A549 (cell line): ENCODE results near the gene PPP2R5C. TPM values are rescaled to one million over a fixed set of nuclear protein-coding genes. Genes with fewer than 3 reads are reported as not detected.
"Not testable (repeated sequence)": the region's sequence is repeated elsewhere in the genome, so short reads cannot be mapped to it uniquely, and the experiment has no call there.

ENCODE experiments used
- ATAC-seq, 2 experiments: fragments of 200-7000 bp in 1 of 2; fragments of >200 bp in 1 of 2; cut with Nextera tagmentation in 1 of 2; cut with Tn5 transposase in 1 of 2; 3 replicates each; pipeline versions ENCODE4 v1.8.0 to v1.9.1; 2018 to 2020; ENCODE audit warnings: mild to moderate bottlenecking in 1 of 2, moderate library complexity in 1 of 2
- CTCF ChIA-PET: fragments of 300-600 bp; sonication (Branson Sonifier 250); formaldehyde crosslinking; extraction: SDS; loops from one replicate; lab custom pipeline; 2021; ENCODE audit warnings: antibody characterized with exemption, inconsistent platforms; lab: Yijun Ruan, JAX
- POLR2A ChIA-PET: fragments of 350-600 bp; formaldehyde crosslinking; extraction: SDS; loops from one replicate; lab custom pipeline; 2021; ENCODE audit warnings: antibody characterized with exemption, inconsistent platforms; lab: Yijun Ruan, JAX
- DNase-seq, 2 experiments: peaks; one replicate each; pipeline versions ENCODE4 v3.0.0 to v3.0.0-alpha.2; 2011 to 2016; ENCODE audit warnings: low read depth in 1 of 2, low spot score in 1 of 2
- FAIRE-seq: peaks from 2 replicates; lab custom pipeline; 2011; peaks lifted over from hg19 to GRCh38; lab: Jason Lieb, UNC
- H3K27ac ChIP-seq, 2 experiments: fragments of >200 bp; sonication (Bioruptor Twin); formaldehyde crosslinking; 3 replicates each; pipeline ENCODE4 v1.5.1; 2016 to 2017
- H3K4me1 ChIP-seq: fragments of >200 bp; sonication (Bioruptor Twin); formaldehyde crosslinking; 3 replicates; pipeline ENCODE4 v1.6.1; 2016
- H3K4me2 ChIP-seq: fragments of >200 bp; sonication (Bioruptor Twin); formaldehyde crosslinking; 3 replicates; pipeline ENCODE4 v1.6.1; 2016
- H3K4me3 ChIP-seq: fragments of >200 bp; sonication (Bioruptor Twin); formaldehyde crosslinking; 3 replicates; pipeline ENCODE4 v1.5.1; 2016
- H3K9me3 ChIP-seq: fragments of >200 bp; sonication (Bioruptor Twin); formaldehyde crosslinking; 3 replicates; pipeline ENCODE4 v1.6.1; 2016
- CBX8 ChIP-seq: fragments of 200-600 bp; sonication (generic); IDR thresholded peaks from 2 replicates; pipeline ENCODE4 v1.6.1; 2016
- CEBPB ChIP-seq, 2 experiments: fragments of >200 bp in 1 of 2; sonication (Bioruptor Twin) in 1 of 2; formaldehyde crosslinking in 1 of 2; IDR thresholded peaks; 2 replicates each; pipeline ENCODE4 v1.6.1; 2012 to 2016
- EHMT2 ChIP-seq: fragments of 200-600 bp; sonication (generic); IDR thresholded peaks from 2 replicates; pipeline ENCODE4 v1.6.1; 2016; ENCODE audit warnings: antibody characterized with exemption, low read depth, mild to moderate bottlenecking, moderate library complexity
- EP300 ChIP-seq, 2 experiments: fragments of >200 bp; sonication (Bioruptor Twin); formaldehyde crosslinking; IDR thresholded peaks; 2 replicates in 1 of 2; 3 replicates in 1 of 2; pipeline ENCODE4 v1.6.1; 2016 to 2017
- FOSL2 ChIP-seq, 2 experiments: fragments of 450-650 bp in 1 of 2; fragments of >200 bp in 1 of 2; sonication (Bioruptor Twin) in 1 of 2; formaldehyde crosslinking; IDR thresholded peaks; 2 replicates each; pipeline versions ENCODE4 v1.5.0 to v1.6.1; 2016 to 2020; ENCODE audit warnings: mild to moderate bottlenecking in 1 of 2, moderate library complexity in 1 of 2
- HDAC2 ChIP-seq: fragments of 200-600 bp; sonication (generic); IDR thresholded peaks from 2 replicates; pipeline ENCODE4 v1.6.1; 2016
- HOXB13 ChIP-seq: fragments of 250-450 bp; sonication (Bioruptor Pico); IDR thresholded peaks from 2 replicates; pipeline ENCODE4 v1.5.0; 2020; ENCODE audit warnings: low read depth, mild to moderate bottlenecking, moderate library complexity
- JUNB ChIP-seq: fragments of >200 bp; sonication (Bioruptor Twin); formaldehyde crosslinking; IDR thresholded peaks from 2 replicates; pipeline ENCODE4 v1.6.1; 2016
- KDM1A ChIP-seq: fragments of 200-600 bp; sonication (generic); IDR thresholded peaks from 2 replicates; pipeline ENCODE4 v1.6.1; 2016; ENCODE audit warnings: low read depth, mild to moderate bottlenecking
- KDM5A ChIP-seq: fragments of 200-600 bp; sonication (generic); IDR thresholded peaks from 2 replicates; pipeline ENCODE4 v1.6.1; 2016; ENCODE audit warnings: antibody characterized with exemption, mild to moderate bottlenecking
- MAFK ChIP-seq: fragments of 450-650 bp; IDR thresholded peaks from 2 replicates; pipeline ENCODE4 v1.6.1; 2014; ENCODE audit not compliant: partially characterized antibody
- MYC ChIP-seq: IDR thresholded peaks from 2 replicates; pipeline ENCODE4 v1.6.1; 2012; ENCODE audit warnings: mild to moderate bottlenecking, inconsistent platforms, low read length, improper control_type of control experiment, borderline replicate concordance
- NR3C1 ChIP-seq: fragments of >200 bp; sonication (Bioruptor Twin); formaldehyde crosslinking; IDR thresholded peaks from 3 replicates; pipeline ENCODE4 v1.6.1; 2017
- PHF8 ChIP-seq: fragments of 200-600 bp; sonication (generic); IDR thresholded peaks from 2 replicates; pipeline ENCODE4 v1.6.1; 2016; ENCODE audit warnings: low read depth, mild to moderate bottlenecking, antibody characterized with exemption, moderate library complexity, borderline replicate concordance
- RAD21 ChIP-seq, 2 experiments: fragments of >200 bp in 1 of 2; sonication (Bioruptor Twin) in 1 of 2; formaldehyde crosslinking in 1 of 2; IDR thresholded peaks in 1 of 2; conservative IDR thresholded peaks in 1 of 2; 2 replicates in 1 of 2; 3 replicates in 1 of 2; pipeline ENCODE4 v1.6.1; 2012 to 2018; ENCODE audit warnings: inconsistent platforms in 1 of 2
- RCOR1 ChIP-seq: fragments of 150-350 bp; IDR thresholded peaks from 2 replicates; pipeline ENCODE4 v1.6.1; 2014; ENCODE audit warnings: antibody characterized with exemption, low read length, low read depth
- SMC3 ChIP-seq: fragments of >200 bp; sonication (Bioruptor Twin); formaldehyde crosslinking; IDR thresholded peaks from 3 replicates; pipeline ENCODE4 v1.6.1; 2018; ENCODE audit warnings: inconsistent platforms
- WGBS: methylation state at CpG from one replicate; pipeline ENCODE4 v1.1.6; 2017; ENCODE audit errors: missing lambda C conversion rate; 5-methylcytosine and 5-hydroxymethylcytosine counted together
- polyA plus RNA-seq, 4 experiments: library from polyadenylated mRNA; depleted of rRNA in 3 of 4; stranded (reverse); fragments of >200 nt; fragmentation: RNase III in 1 of 4; extraction: RNeasy Plus Mini Kit Qiagen cat#74134 plus additional on column Dnase treatment in 1 of 4; gene quantifications; 2 replicates in 3 of 4; 3 replicates in 1 of 4; pipeline ENCODE4 v1.2.3, GENCODE V29; 2011 to 2017
- TF ChIP-seq, protein P1 (sequence below): fragments of >200 bp; sonication (Bioruptor Twin); formaldehyde crosslinking; IDR thresholded peaks from 2 replicates; pipeline ENCODE4 v1.6.1; 2016
- TF ChIP-seq, protein P2 (sequence below): fragments of >200 bp; sonication (Bioruptor Twin); formaldehyde crosslinking; IDR thresholded peaks from 3 replicates; pipeline ENCODE4 v1.5.1; 2016
- TF ChIP-seq, protein P3 (sequence below): fragments of 200-600 bp; sonication (generic); IDR thresholded peaks from 2 replicates; pipeline ENCODE4 v1.6.1; 2016; ENCODE audit warnings: antibody characterized with exemption, mild to moderate bottlenecking, moderate library complexity
- TF ChIP-seq, protein P4 (sequence below): fragments of >200 bp; sonication (Bioruptor Twin); formaldehyde crosslinking; IDR thresholded peaks from 3 replicates; pipeline ENCODE4 v1.6.1; 2016
- TF ChIP-seq, protein P5 (sequence below): IDR thresholded peaks from 2 replicates; pipeline ENCODE4 v1.6.1; 2012

PPP2R5C gene
- polyA plus RNA-seq, 2 of the 4 experiments (the other 2 are of a cell fraction) = 74.8 to 150 TPM

DNA sequence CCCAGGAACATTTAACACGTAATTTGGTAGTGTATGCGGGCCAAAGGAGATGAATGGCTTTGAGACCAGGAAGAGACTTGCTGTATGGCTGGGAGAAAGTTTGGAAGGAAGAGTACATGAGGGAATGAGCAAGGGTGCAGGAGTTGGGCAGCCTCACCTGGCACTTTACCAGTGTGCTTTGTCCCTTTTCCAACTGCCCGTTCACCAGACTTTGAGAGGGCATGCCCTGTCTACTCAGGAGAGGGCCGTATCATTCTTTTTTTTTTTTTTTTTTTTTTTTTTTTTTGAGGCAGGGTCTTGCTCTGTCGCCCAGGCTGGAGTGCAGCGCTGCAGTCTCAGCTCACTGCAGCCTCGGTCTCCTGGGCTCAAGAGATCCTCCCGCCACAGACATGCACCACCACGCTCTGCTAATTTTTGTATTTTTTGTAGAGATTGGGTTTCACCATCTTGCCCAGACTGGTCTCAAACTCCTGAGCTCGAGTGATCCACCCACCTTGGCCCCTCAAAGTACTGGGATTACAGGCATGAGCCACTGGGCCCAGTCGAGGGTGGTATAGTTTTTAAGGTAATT is 209.4 kb downstream of the PPP2R5C start:
- ATAC-seq (no peak), DNase-seq (no peak), FAIRE-seq (no peak)
- Histone ChIP-seq H3K4me3 (no peak overlapping the region), H3K4me1 (peaks cover 75% of the 10 kb centered on the region), H3K4me2 (peak overlapping the region; percentile 79), H3K9me3 (no peaks in the 10 kb centered on the region), H3K27ac (peak overlapping the region; percentile 77 to 87)
- TF ChIP-seq, protein P1, sequence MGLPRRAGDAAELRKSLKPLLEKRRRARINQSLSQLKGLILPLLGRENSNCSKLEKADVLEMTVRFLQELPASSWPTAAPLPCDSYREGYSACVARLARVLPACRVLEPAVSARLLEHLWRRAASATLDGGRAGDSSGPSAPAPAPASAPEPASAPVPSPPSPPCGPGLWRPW = no peak
- TF ChIP-seq, protein P2, sequence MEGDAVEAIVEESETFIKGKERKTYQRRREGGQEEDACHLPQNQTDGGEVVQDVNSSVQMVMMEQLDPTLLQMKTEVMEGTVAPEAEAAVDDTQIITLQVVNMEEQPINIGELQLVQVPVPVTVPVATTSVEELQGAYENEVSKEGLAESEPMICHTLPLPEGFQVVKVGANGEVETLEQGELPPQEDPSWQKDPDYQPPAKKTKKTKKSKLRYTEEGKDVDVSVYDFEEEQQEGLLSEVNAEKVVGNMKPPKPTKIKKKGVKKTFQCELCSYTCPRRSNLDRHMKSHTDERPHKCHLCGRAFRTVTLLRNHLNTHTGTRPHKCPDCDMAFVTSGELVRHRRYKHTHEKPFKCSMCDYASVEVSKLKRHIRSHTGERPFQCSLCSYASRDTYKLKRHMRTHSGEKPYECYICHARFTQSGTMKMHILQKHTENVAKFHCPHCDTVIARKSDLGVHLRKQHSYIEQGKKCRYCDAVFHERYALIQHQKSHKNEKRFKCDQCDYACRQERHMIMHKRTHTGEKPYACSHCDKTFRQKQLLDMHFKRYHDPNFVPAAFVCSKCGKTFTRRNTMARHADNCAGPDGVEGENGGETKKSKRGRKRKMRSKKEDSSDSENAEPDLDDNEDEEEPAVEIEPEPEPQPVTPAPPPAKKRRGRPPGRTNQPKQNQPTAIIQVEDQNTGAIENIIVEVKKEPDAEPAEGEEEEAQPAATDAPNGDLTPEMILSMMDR = no peak
- no peak for TF ChIP-seq PHF8
- no peak for TF ChIP-seq MAFK
- no peak for TF ChIP-seq NR3C1
- TF ChIP-seq, protein P3, sequence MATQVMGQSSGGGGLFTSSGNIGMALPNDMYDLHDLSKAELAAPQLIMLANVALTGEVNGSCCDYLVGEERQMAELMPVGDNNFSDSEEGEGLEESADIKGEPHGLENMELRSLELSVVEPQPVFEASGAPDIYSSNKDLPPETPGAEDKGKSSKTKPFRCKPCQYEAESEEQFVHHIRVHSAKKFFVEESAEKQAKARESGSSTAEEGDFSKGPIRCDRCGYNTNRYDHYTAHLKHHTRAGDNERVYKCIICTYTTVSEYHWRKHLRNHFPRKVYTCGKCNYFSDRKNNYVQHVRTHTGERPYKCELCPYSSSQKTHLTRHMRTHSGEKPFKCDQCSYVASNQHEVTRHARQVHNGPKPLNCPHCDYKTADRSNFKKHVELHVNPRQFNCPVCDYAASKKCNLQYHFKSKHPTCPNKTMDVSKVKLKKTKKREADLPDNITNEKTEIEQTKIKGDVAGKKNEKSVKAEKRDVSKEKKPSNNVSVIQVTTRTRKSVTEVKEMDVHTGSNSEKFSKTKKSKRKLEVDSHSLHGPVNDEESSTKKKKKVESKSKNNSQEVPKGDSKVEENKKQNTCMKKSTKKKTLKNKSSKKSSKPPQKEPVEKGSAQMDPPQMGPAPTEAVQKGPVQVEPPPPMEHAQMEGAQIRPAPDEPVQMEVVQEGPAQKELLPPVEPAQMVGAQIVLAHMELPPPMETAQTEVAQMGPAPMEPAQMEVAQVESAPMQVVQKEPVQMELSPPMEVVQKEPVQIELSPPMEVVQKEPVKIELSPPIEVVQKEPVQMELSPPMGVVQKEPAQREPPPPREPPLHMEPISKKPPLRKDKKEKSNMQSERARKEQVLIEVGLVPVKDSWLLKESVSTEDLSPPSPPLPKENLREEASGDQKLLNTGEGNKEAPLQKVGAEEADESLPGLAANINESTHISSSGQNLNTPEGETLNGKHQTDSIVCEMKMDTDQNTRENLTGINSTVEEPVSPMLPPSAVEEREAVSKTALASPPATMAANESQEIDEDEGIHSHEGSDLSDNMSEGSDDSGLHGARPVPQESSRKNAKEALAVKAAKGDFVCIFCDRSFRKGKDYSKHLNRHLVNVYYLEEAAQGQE = no peak
- no peak for TF ChIP-seq EHMT2
- TF ChIP-seq RCOR1 = no peak
- POLR2A ChIA-PET = no interaction called here
- WGBS = 79% methylated on average over 11 of the region's 11 CpGs
- CTCF ChIA-PET = interaction anchor here (6.2 kb wide), 1 partner anchor 10 kb away, joined by 37 read pairs; no protein-coding TSS in a partner anchor

DNA sequence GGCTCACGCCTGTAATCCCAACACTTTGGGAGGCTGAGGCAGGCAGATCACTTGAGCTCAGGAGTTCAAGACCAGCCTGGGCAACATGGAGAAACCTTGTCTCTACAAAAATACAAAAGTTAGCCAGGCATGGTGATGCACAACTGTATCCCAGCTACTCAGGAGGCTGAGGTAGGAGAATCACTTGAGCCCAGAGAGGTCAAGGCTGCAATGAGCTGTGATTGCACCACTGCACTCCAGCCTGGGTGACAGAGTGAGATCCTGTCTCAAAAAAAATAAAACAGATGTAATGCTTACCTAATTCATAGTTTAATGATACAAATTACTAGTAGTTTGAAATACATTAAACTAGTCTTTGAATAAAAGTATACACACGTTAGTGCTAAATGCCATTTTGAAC is 209.9 kb downstream of the PPP2R5C start:
- Histone ChIP-seq H3K4me3 (0 out of 3 replicates have a peak overlapping the region, but pooled peaks have one; percentile 23), H3K4me1 (peaks cover 76% of the 10 kb centered on the region), H3K4me2 (peak overlapping the region; percentile 79), H3K27ac (peak overlapping the region; percentile 77 to 87)
- not testable (repeated sequence) for H3K9me3 ChIP-seq, DNase-seq, FAIRE-seq
- CTCF ChIA-PET = interaction anchor here (1.3 to 6.2 kb wide), 2 partner anchors 10 to 23 kb away, joined by 4 to 37 read pairs; no protein-coding TSS in a partner anchor
- POLR2A ChIA-PET = interaction anchor here (0.7 to 0.9 kb wide), 2 partner anchors 16 to 125 kb away, joined by 3 read pairs; no protein-coding TSS in a partner anchor
- WGBS = 57% methylated on average over 2 of the region's 2 CpGs
- 0 out of 4 replicates have a peak, but pooled peaks of 1 of the 2 experiments have one; percentile 19 for TF ChIP-seq CEBPB (IDR thresholded peaks at IDR 0.05)
- peak in 1 of 2 experiments; percentile 31; a peak in 3 of 6 replicates for ATAC-seq

DNA sequence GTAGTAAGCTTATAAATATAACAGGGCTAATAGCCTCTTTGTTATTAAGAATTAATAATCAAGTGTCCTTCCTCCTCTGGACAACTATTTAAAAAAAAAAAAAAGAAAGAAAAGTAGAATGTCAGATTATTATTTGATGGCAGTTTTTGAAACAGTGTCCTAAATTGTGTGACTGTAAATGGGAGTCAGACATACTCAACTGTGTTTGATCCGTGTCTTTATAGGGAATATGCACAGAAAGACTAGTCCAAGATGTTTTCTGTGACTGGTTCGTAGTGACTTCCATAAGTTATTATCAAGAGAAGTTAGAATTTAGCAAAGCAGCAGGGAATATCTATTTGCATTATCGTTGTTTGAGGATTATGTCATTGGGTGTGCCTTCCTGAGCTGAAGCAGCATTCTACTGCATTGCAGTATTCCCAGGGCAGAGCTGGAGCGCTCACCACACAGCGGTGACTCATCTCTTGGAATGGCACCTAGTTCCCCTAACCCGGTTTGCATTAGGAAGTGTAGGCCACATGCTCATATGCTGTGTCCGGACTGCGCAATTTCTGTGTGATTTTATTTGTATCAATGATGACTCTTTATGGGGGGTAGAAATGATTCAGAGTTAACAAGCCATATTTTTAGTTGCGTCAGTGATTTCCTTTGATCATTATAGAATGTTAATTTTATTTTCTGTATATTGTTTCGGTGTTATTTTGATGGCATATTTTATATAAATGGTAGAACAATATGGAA is 210.8 kb downstream of the PPP2R5C start:
- Histone ChIP-seq H3K4me3 (peak overlapping the region; percentile 24), H3K27ac (peak overlapping the region; percentile 87 to 89), H3K4me1 (peaks cover 79% of the 10 kb centered on the region), H3K9me3 (no peaks in the 10 kb centered on the region), H3K4me2 (peak overlapping the region; percentile 79)
- CTCF ChIA-PET = interaction anchor here (0.6 to 6.2 kb wide), 4 partner anchors 9 to 344 kb away, joined by 3 to 37 read pairs (median 4); partner anchors contain the start of gene DYNC1H1
- POLR2A ChIA-PET = interaction anchor here (0.5 to 1.0 kb wide), 4 partner anchors 9 to 126 kb away, joined by 3 to 4 read pairs (median 4); no protein-coding TSS in a partner anchor
- 1% methylated on average over 10 of the region's 10 CpGs for WGBS
- FAIRE-seq = peak; percentile 100
- peak; percentile 90 to 97 for DNase-seq
- peak; percentile 99 to 100 for ATAC-seq
- no peak for TF ChIP-seq CBX8
- peak; percentile 21; the same call in 1 of the 3 replicates for TF ChIP-seq SMC3
- TF ChIP-seq CEBPB (IDR thresholded peaks at IDR 0.05) = peak; percentile 92
- TF ChIP-seq MAFK = peak; percentile 90
- TF ChIP-seq, protein P4, sequence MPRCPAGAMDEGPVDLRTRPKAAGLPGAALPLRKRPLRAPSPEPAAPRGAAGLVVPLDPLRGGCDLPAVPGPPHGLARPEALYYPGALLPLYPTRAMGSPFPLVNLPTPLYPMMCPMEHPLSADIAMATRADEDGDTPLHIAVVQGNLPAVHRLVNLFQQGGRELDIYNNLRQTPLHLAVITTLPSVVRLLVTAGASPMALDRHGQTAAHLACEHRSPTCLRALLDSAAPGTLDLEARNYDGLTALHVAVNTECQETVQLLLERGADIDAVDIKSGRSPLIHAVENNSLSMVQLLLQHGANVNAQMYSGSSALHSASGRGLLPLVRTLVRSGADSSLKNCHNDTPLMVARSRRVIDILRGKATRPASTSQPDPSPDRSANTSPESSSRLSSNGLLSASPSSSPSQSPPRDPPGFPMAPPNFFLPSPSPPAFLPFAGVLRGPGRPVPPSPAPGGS = peak; percentile 81; the same call in 2 of the 3 replicates
- no peak for TF ChIP-seq KDM1A
- TF ChIP-seq MYC = peak; percentile 94
- TF ChIP-seq, protein P5, sequence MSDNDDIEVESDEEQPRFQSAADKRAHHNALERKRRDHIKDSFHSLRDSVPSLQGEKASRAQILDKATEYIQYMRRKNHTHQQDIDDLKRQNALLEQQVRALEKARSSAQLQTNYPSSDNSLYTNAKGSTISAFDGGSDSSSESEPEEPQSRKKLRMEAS = peak; percentile 95
- TF ChIP-seq, protein P1 = peak; percentile 61
- peak; percentile 82 to 90; a peak in 4 of 5 replicates for TF ChIP-seq EP300 (IDR thresholded peaks at IDR 0.05)
- no peak for TF ChIP-seq KDM5A
- peak; percentile 98 for TF ChIP-seq JUNB
- no peak for TF ChIP-seq HDAC2
- TF ChIP-seq FOSL2 (IDR thresholded peaks at IDR 0.05) = peak; percentile 98
- peak; percentile 99 for TF ChIP-seq FOSL2 (CRISPR knock-in tag; IDR thresholded peaks at IDR 0.05)
- TF ChIP-seq RAD21 (conservative IDR thresholded peaks at IDR 0.05 in 1 of 2, IDR thresholded peaks at IDR 0.05 in 1 of 2) = 0 out of 5 replicates have a peak, but pooled peaks of 1 of the 2 experiments have one; percentile 26
- no peak for TF ChIP-seq HOXB13 (CRISPR knock-in tag)
